H1 (cell line): Measurements from ENCODE around the gene ZNF555. TPM values are rescaled to one million over a fixed set of nuclear protein-coding genes. Genes with fewer than 3 reads are reported as not detected.

Source experiments
- CTCF ChIA-PET: fragments of 300-600 bp; sonication (Branson Sonifier 250); formaldehyde crosslinking; loops from one replicate; lab custom pipeline; 2021; ENCODE audit not compliant: partially characterized antibody; lab: Charles Lee
- POLR2A ChIA-PET: fragments of 300-600 bp; sonication (Branson Sonifier 250); formaldehyde crosslinking; loops from one replicate; lab custom pipeline; 2021; ENCODE audit warnings: inconsistent platforms; ENCODE audit not compliant: partially characterized antibody; lab: Charles Lee
- DNase-seq, 2 experiments: peaks; one replicate each; pipeline versions ENCODE4 v3.0.0 to v3.0.0-alpha.2; 2010 to 2022; ENCODE audit warnings: low spot score in 2 of 2, low read depth in 1 of 2, mixed read lengths in 1 of 2
- FAIRE-seq: peaks from 2 replicates; lab custom pipeline; 2011; peaks lifted over from hg19 to GRCh38; lab: Jason Lieb, UNC
- H2AFZ ChIP-seq: 2 replicates; pipeline ENCODE4 v1.8.1; 2012; ENCODE audit warnings: low read length, inconsistent platforms
- H2AK5ac ChIP-seq: 2 replicates; pipeline ENCODE4 v1.6.1; 2013; ENCODE audit warnings: low read depth, low read length
- H2BK120ac ChIP-seq: replicated peaks from 2 replicates; pipeline ENCODE3; 2013; ENCODE audit warnings: low read depth, low read length, inconsistent platforms
- H2BK12ac ChIP-seq: 2 replicates; pipeline ENCODE4 v1.6.1; 2013; ENCODE audit warnings: low read depth, low read length
- H2BK15ac ChIP-seq: 2 replicates; pipeline ENCODE4 v1.6.1; 2013; ENCODE audit warnings: low read length
- H2BK20ac ChIP-seq: 2 replicates; pipeline ENCODE4 v1.6.1; 2013; ENCODE audit warnings: low read length
- H2BK5ac ChIP-seq: 2 replicates; pipeline ENCODE4 v1.6.1; 2013; ENCODE audit warnings: low read depth, low read length
- H3K14ac ChIP-seq: 2 replicates; pipeline ENCODE4 v1.6.1; 2013; ENCODE audit warnings: inconsistent platforms; ENCODE audit not compliant: insufficient read length
- H3K18ac ChIP-seq: 2 replicates; pipeline ENCODE4 v1.6.1; 2013; ENCODE audit warnings: low read length; ENCODE audit errors: extremely low read depth
- H3K23ac ChIP-seq: 2 replicates; pipeline ENCODE4 v1.6.1; 2013; ENCODE audit warnings: inconsistent platforms; ENCODE audit not compliant: insufficient read length
- H3K23me2 ChIP-seq: 2 replicates; pipeline ENCODE4 v1.6.1; 2013; ENCODE audit warnings: low read depth, low read length
- H3K27ac ChIP-seq: 2 replicates; pipeline ENCODE4 v1.6.1; 2011; ENCODE audit warnings: low read depth, low read length, inconsistent platforms
- H3K27me3 ChIP-seq, 4 experiments: replicated peaks in 1 of 4; 1 replicate in 1 of 4; 2 replicates in 3 of 4; pipeline versions ENCODE4 v1.6.1 to v1.8.1; 2011 to 2013; ENCODE audit warnings: low read length in 3 of 4, mild to moderate bottlenecking in 3 of 4, inconsistent platforms in 2 of 4, mixed read lengths in 2 of 4, moderate library complexity in 1 of 4; ENCODE audit not compliant: control insufficient read depth in 3 of 4, insufficient read depth in 3 of 4; ENCODE audit errors: extremely low read depth in 1 of 4
- H3K36me3 ChIP-seq, 4 experiments: 2 replicates each; pipeline versions ENCODE4 v1.6.1 to v1.8.1; 2011 to 2013; ENCODE audit warnings: mild to moderate bottlenecking in 4 of 4, low read length in 3 of 4, moderate library complexity in 2 of 4, control low read depth in 1 of 4, inconsistent platforms in 1 of 4; ENCODE audit not compliant: insufficient read depth in 4 of 4, control insufficient read depth in 2 of 4
- H3K4ac ChIP-seq: replicated peaks from 2 replicates; pipeline ENCODE3; 2013; ENCODE audit warnings: low read length, low read depth, mixed read lengths, inconsistent platforms; ENCODE audit not compliant: insufficient read length
- H3K4me1 ChIP-seq, 4 experiments: replicated peaks in 1 of 4; 1 replicate in 1 of 4; 2 replicates in 3 of 4; pipeline versions ENCODE4 v1.6.1 to v1.8.1; 2011 to 2013; ENCODE audit warnings: low read length in 3 of 4, inconsistent platforms in 2 of 4, mixed read lengths in 1 of 4; ENCODE audit not compliant: insufficient read depth in 4 of 4, control insufficient read depth in 3 of 4
- H3K4me2 ChIP-seq, 2 experiments: 2 replicates each; pipeline versions ENCODE4 v1.6.1 to v1.8.1; 2011 to 2013; ENCODE audit warnings: low read depth in 2 of 2, low read length in 2 of 2, control low read depth in 1 of 2, inconsistent platforms in 1 of 2, mild to moderate bottlenecking in 1 of 2; ENCODE audit not compliant: insufficient read depth in 1 of 2
- H3K4me3 ChIP-seq, 4 experiments: fragments of 200-600, 300-600 bp in 1 of 4; sonication (generic), shearing (Covaris generic), sonication (Bioruptor Twin) in 1 of 4; 2 replicates each; pipeline versions ENCODE4 v1.5.1 to v1.8.1; 2011 to 2016; ENCODE audit warnings: low read length in 4 of 4, low read depth in 3 of 4, control low read depth in 2 of 4, inconsistent platforms in 2 of 4, mild to moderate bottlenecking in 2 of 4, mixed read lengths in 1 of 4, moderate library complexity in 1 of 4; ENCODE audit not compliant: insufficient read depth in 2 of 4; ENCODE audit errors: extremely low read depth in 1 of 4
- H3K56ac ChIP-seq: replicated peaks from 2 replicates; pipeline ENCODE3; 2013; ENCODE audit warnings: low read depth, mild to moderate bottlenecking, mixed read lengths, low read length, inconsistent platforms; ENCODE audit not compliant: insufficient read length
- H3K79me1 ChIP-seq: 2 replicates; pipeline ENCODE4 v1.6.1; 2013; ENCODE audit warnings: low read depth, low read length, control low read depth
- H3K79me2 ChIP-seq, 2 experiments: 2 replicates each; pipeline versions ENCODE4 v1.6.1 to v1.8.1; 2012 to 2013; ENCODE audit warnings: low read length in 2 of 2, mild to moderate bottlenecking in 2 of 2, inconsistent platforms in 1 of 2; ENCODE audit not compliant: insufficient read depth in 2 of 2, control insufficient read depth in 1 of 2
- H3K9ac ChIP-seq, 4 experiments: replicated peaks in 1 of 4; 1 replicate in 1 of 4; 2 replicates in 3 of 4; pipeline versions ENCODE4 v1.6.1 to v1.8.1; 2011 to 2013; ENCODE audit warnings: low read depth in 3 of 4, low read length in 3 of 4, control low read depth in 2 of 4, mild to moderate bottlenecking in 2 of 4, moderate library complexity in 2 of 4, inconsistent platforms in 1 of 4; ENCODE audit errors: extremely low read depth in 1 of 4
- H3K9me3 ChIP-seq, 2 experiments: 2 replicates each; pipeline versions ENCODE4 v1.6.1 to v1.8.1; 2012 to 2013; ENCODE audit warnings: mild to moderate bottlenecking in 2 of 2, moderate library complexity in 2 of 2, control low read depth in 1 of 2, inconsistent platforms in 1 of 2, low read depth in 1 of 2, low read length in 1 of 2, mixed read lengths in 1 of 2; ENCODE audit not compliant: insufficient read depth in 2 of 2
- H4K20me1 ChIP-seq, 2 experiments: replicated peaks in 1 of 2; 2 replicates each; pipeline versions ENCODE3 to v1.8.1; 2011 to 2013; ENCODE audit warnings: inconsistent platforms in 2 of 2, low read length in 2 of 2, mild to moderate bottlenecking in 1 of 2; ENCODE audit not compliant: insufficient read depth in 2 of 2, control insufficient read depth in 1 of 2
- H4K5ac ChIP-seq: 2 replicates; pipeline ENCODE4 v1.6.1; 2013; ENCODE audit warnings: low read length, low read depth, mixed read lengths, inconsistent platforms; ENCODE audit not compliant: insufficient read length
- H4K8ac ChIP-seq: 2 replicates; pipeline ENCODE4 v1.8.0; 2013; ENCODE audit warnings: mild to moderate bottlenecking, moderate library complexity, low read length, inconsistent platforms; ENCODE audit not compliant: insufficient read depth; ENCODE audit errors: extremely low read depth
- H4K91ac ChIP-seq: replicated peaks from 2 replicates; pipeline ENCODE3; 2013; ENCODE audit warnings: low read length, mixed read lengths, inconsistent platforms; ENCODE audit not compliant: insufficient read length
- BACH1 ChIP-seq: IDR thresholded peaks from 2 replicates; pipeline ENCODE4 v1.6.1; 2012; ENCODE audit warnings: low read length, improper control_type of control experiment
- CTBP2 ChIP-seq: IDR thresholded peaks from 2 replicates; pipeline ENCODE4 v1.7.0; 2011; ENCODE audit warnings: borderline replicate concordance, mild to moderate bottlenecking, moderate library complexity, mixed read lengths, low read length; ENCODE audit not compliant: insufficient read depth, insufficient read length
- E2F6 ChIP-seq: IDR thresholded peaks from 2 replicates; pipeline ENCODE4 v1.6.1; 2012; ENCODE audit warnings: inconsistent platforms
- EGR1 ChIP-seq: IDR thresholded peaks from 2 replicates; pipeline ENCODE4 v1.6.1; 2011; ENCODE audit warnings: low read depth, low read length, borderline replicate concordance
- GTF2F1 ChIP-seq: IDR thresholded peaks from 2 replicates; pipeline ENCODE4 v1.6.1; 2012; ENCODE audit warnings: low read depth, low read length, improper control_type of control experiment, borderline replicate concordance
- HDAC2 ChIP-seq, 2 experiments: fragments of 300-600 bp in 1 of 2; sonication (generic) in 1 of 2; IDR thresholded peaks; 2 replicates each; pipeline ENCODE4 v1.6.1; 2011 to 2012; ENCODE audit warnings: low read depth in 2 of 2, low read length in 2 of 2, mild to moderate bottlenecking in 2 of 2, moderate library complexity in 2 of 2, borderline replicate concordance in 1 of 2, inconsistent platforms in 1 of 2
- JUND ChIP-seq: IDR thresholded peaks from 2 replicates; pipeline ENCODE4 v1.6.1; 2011; ENCODE audit warnings: mild to moderate bottlenecking, improper control_type of control experiment, low read length
- MAX ChIP-seq: IDR thresholded peaks from 2 replicates; pipeline ENCODE4 v1.6.1; 2012; ENCODE audit warnings: inconsistent platforms
- POLR2A ChIP-seq, 2 experiments: IDR thresholded peaks; 1 replicate in 1 of 2; 2 replicates in 1 of 2; pipeline ENCODE4 v1.6.1; 2011; ENCODE audit warnings: low read depth in 2 of 2, low read length in 2 of 2, mild to moderate bottlenecking in 2 of 2; ENCODE audit errors: control extremely low read depth in 1 of 2
- POLR2AphosphoS5 ChIP-seq: IDR thresholded peaks from 2 replicates; pipeline ENCODE4 v1.6.1; 2011; ENCODE audit warnings: low read depth, low read length
- POU5F1 ChIP-seq: IDR thresholded peaks from 2 replicates; pipeline ENCODE4 v1.6.1; 2011; ENCODE audit warnings: low read depth, mild to moderate bottlenecking, low read length, moderate library complexity
- SIN3A ChIP-seq, 2 experiments: IDR thresholded peaks in 1 of 2; conservative IDR thresholded peaks in 1 of 2; 2 replicates each; pipeline ENCODE4 v1.6.1; 2011 to 2012; ENCODE audit warnings: low read length in 2 of 2, improper control_type of control experiment in 1 of 2, low read depth in 1 of 2, mild to moderate bottlenecking in 1 of 2
- SUZ12 ChIP-seq: fragments of 200-600 bp; sonication (generic); IDR thresholded peaks from 2 replicates; pipeline ENCODE4 v1.6.1; 2012; ENCODE audit warnings: mild to moderate bottlenecking, inconsistent platforms, low read length, moderate library complexity, mixed read lengths
- WGBS, 2 experiments: shearing (Covaris generic) in 1 of 2; methylation state at CpG; one replicate each; pipeline versions ENCODE4 v1.1.6 to v1.1.7; 2013 to 2015; ENCODE audit warnings: low lambda C conversion rate in 2 of 2, mixed read lengths in 2 of 2, inconsistent platforms in 1 of 2, low coverage in 1 of 2, missing lambda C conversion rate in 1 of 2; ENCODE audit not compliant: insufficient replicate concordance in 2 of 2, insufficient coverage in 1 of 2, insufficient read length in 1 of 2; ENCODE audit errors: extremely low coverage in 1 of 2, missing lambda C conversion rate in 1 of 2; 5-methylcytosine and 5-hydroxymethylcytosine counted together
- polyA plus RNA-seq, 7 experiments: library from polyadenylated mRNA; depleted of rRNA in 3 of 7; stranded (reverse) in 5 of 7; unstranded in 2 of 7; fragments of >200 nt in 5 of 7; fragments of 200-250 nt in 2 of 7; gene quantifications; 1 replicate in 5 of 7; 2 replicates in 1 of 7; 4 replicates in 1 of 7; pipeline versions ENCODE4 v1.2.1 to v1.2.3, GENCODE V29; 2011 to 2013; ENCODE audit warnings: missing spikeins in 2 of 7, mixed read lengths in 2 of 7
- total RNA-seq: library from RNA; stranded (reverse); fragmentation: NEBNext Ultra II Directional; extraction: Animal tissue kit (Norgen Biotek cat#: 25700); gene quantifications from 2 replicates; pipeline ENCODE4 v1.2.1, GENCODE V29; 2021

ZNF555 gene
- total and polyA plus RNA-seq, 2 of the 8 experiments (the other 6 are each of a cell fraction or from before 2014, with no cell fraction given), result 1.6 to 5.7 TPM

GRCh38 chr19:2847507-2847906, 6.2 kb downstream of the ZNF555 start:
- Histone ChIP-seq H3K4me3 (no peak overlapping the region), H3K79me1 (peaks cover 2% of the 10 kb centered on the region; the same call in 1 of the 2 replicates), H2AK5ac (no peak overlapping the region), H2BK120ac (no peak overlapping the region), H3K4ac (no peak overlapping the region), H3K23ac (no peak overlapping the region), H4K8ac (no peak overlapping the region), H4K5ac (no peak overlapping the region), H3K18ac (no peak overlapping the region), H3K23me2 (no peaks in the 10 kb centered on the region), H3K9me3 (peaks cover 48 to 60% of the 10 kb centered on the region in 2 experiments), H3K4me2 (no peak overlapping the region), H4K20me1 (no peaks in the 10 kb centered on the region), H3K36me3 (peaks cover 2 to 25% (median 17%) of the 10 kb centered on the region in 4 experiments; a peak in 7 of 8 replicates), H2BK5ac (no peak overlapping the region), H2BK20ac (no peak overlapping the region), H3K27ac (no peak overlapping the region), H2BK15ac (no peak overlapping the region), H3K4me1 (no peaks in the 10 kb centered on the region), H3K9ac (no peak overlapping the region; a peak in 2 of 7 replicates), H3K56ac (no peak overlapping the region), H3K79me2 (peaks cover 0 to 3% of the 10 kb centered on the region in 2 experiments; a peak in 2 of 4 replicates), H3K14ac (no peak overlapping the region), H3K27me3 (0 out of 7 replicates have a peak, but pooled peaks cover 0 to under 1% (median 0%) of the 10 kb centered on the region in 4 experiments), H2AFZ (no peak overlapping the region), H4K91ac (no peak overlapping the region), H2BK12ac (no peak overlapping the region)
- ChIA-PET CTCF (interaction anchor here (0.8 kb wide), 1 partner anchor 50 kb away, joined by 3 read pairs; no protein-coding TSS in a partner anchor), POLR2A (no interaction called here)
- 91% methylated on average over 3 of the region's 3 CpGs; no CpG with 5 or more reads in 1 of the 2 experiments for WGBS, 2 experiments
- no peak for DNase-seq
- no peak for FAIRE-seq
- TF ChIP-seq GTF2F1 (no peak), POU5F1 (no peak), CTBP2 (no peak), POLR2AphosphoS5 (no peak), BACH1 (no peak), EGR1 (no peak), SUZ12 (no peak), POLR2A (IDR thresholded peaks at IDR 0.05; ENCODE audit: control extremely low read depth in 1 of 2, low read depth in 2 of 2, low read length in 2 of 2) (no peak), E2F6 (no peak), HDAC2 (IDR thresholded peaks at IDR 0.05; ENCODE audit: borderline replicate concordance in 1 of 2, low read depth in 2 of 2, low read length in 2 of 2) (no peak), JUND (no peak), MAX (no peak), SIN3A (conservative IDR thresholded peaks at IDR 0.05 in 1 of 2, IDR thresholded peaks at IDR 0.05 in 1 of 2; ENCODE audit: low read depth in 1 of 2, low read length in 2 of 2) (no peak)
